Panc1 (cell line): Measurements from ENCODE around the gene DOK7.

Experiments
- CTCF ChIP-seq: fragments of 450-650 bp; IDR thresholded peaks from 2 replicates; pipeline ENCODE4 v1.5.1; 2017; ENCODE audit warnings: mild to moderate bottlenecking
- POLR2AphosphoS5 ChIP-seq: IDR thresholded peaks from 2 replicates; pipeline ENCODE4 v1.6.1; 2012; ENCODE audit warnings: mild to moderate bottlenecking, low read depth, low read length, moderate library complexity
- REST ChIP-seq, 2 experiments: IDR thresholded peaks; 2 replicates each; pipeline ENCODE4 v1.6.1; 2011 to 2012; ENCODE audit warnings: low read depth in 2 of 2, control low read depth in 1 of 2, low read length in 1 of 2, mild to moderate bottlenecking in 1 of 2, moderate library complexity in 1 of 2; ENCODE audit not compliant: insufficient read depth in 1 of 2
- SIN3A ChIP-seq: IDR thresholded peaks from 2 replicates; pipeline ENCODE4 v1.6.1; 2012; ENCODE audit warnings: low read depth, mild to moderate bottlenecking, low read length, moderate library complexity, borderline replicate concordance; ENCODE audit not compliant: insufficient read depth
- TCF7L2 ChIP-seq: IDR thresholded peaks from 2 replicates; pipeline ENCODE4 v1.6.1; 2011; ENCODE audit warnings: mild to moderate bottlenecking, low read depth, low read length, inconsistent platforms

DNA sequence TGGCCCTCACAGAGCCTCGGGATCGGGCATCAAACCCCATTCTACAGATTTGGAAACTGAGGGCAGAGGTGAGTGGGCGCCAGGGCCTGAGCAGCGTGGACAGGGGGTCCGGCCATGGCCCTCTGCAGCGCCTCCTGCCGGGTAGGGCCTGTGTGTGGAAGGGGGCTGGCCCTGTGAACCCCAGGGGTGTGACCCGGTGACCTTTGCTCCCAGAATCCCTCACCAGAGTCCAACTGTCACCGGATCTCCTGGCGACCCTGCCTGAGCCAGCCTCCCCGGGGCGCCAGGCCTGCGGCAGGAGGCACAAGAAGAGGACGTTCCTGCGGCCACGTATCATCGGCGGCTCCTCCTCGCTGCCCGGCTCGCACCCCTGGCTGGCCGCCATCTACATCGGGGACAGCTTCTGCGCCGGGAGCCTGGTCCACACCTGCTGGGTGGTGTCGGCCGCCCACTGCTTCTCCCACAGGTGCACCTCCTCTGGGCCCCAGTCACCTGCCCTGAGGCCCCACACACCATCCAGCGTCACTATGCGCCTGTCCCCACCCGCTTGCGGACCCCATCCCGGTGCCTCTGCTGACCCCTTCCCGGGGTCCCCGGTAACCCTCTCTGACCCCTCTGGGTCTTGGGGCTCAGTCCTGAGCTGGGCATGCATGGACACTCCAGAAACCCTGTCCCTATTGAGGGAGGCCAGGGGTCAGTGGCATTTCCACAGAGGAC, 17.1 kb upstream of the DOK7 start:
- TF ChIP-seq CTCF (no peak), SIN3A (no peak), REST (IDR thresholded peaks at IDR 0.05; ENCODE audit: insufficient read depth in 1 of 2, low read depth in 2 of 2, low read length in 1 of 2) (no peak), POLR2AphosphoS5 (no peak), TCF7L2 (no peak)
